ENCODE measurements around the gene MTPN.

Gene MTPN, protein sequence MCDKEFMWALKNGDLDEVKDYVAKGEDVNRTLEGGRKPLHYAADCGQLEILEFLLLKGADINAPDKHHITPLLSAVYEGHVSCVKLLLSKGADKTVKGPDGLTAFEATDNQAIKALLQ

DNA sequence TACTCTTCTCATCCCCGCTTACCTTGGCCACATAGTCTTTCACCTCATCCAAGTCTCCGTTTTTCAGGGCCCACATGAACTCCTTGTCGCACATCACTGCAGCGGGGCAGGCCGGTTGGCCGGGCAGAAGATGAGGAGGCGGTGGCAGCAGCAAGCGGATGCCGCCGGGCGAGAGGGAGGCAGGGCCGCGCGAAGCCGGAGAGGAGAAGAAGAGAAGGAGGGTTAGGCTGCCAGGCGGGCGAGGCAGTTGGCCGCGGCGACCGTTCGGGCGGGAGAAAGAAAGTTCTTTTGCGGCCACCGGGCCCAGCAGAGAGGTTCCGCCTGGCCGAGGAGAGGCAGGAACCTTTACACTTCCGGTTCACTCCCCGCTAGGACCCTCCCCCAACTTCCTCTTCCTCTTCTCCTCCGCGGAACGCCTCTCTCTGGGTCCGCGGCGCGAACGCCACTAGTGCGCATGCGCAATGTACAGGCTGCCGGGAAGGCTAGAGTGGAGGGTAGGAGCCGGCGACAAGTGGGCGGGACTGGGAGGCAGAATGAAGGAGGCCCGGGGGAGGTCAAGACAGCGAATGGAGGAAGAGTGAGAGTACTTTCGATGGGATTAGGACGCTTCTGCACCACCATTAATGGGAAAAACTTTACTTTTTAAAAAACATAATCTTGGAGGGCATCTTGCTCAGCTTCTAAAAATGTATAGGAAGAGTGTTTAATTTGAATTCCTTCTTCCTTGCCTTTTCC, at the start of gene MTPN:
TSS of gene MTPN (minus strand) at position 353 of the 735 bp plus-strand sequence. CDS start at position 94, 259 bp downstream.
- DNase-seq: peak; percentile 89

DNA sequence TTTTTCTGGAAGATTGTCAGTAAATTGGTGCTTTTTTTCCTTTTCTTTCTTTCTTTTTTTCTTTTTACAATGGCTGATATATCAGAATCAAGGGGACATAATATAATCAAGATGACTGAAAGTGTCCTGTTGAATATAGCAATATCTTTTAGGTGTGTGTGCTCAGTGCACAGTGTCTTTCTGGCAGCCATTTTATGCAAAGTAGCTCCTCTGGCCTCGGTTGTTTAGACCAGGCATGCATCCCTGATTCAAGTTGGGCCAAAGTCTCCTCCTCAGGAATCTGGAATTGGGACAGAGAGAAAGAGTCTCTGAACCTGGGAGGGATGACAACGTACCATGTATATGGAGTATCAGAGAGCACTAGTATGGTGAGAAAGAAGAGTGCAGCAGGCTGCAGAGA, 49.0 kb upstream of the MTPN start:
- no peak for DNase-seq

DNA sequence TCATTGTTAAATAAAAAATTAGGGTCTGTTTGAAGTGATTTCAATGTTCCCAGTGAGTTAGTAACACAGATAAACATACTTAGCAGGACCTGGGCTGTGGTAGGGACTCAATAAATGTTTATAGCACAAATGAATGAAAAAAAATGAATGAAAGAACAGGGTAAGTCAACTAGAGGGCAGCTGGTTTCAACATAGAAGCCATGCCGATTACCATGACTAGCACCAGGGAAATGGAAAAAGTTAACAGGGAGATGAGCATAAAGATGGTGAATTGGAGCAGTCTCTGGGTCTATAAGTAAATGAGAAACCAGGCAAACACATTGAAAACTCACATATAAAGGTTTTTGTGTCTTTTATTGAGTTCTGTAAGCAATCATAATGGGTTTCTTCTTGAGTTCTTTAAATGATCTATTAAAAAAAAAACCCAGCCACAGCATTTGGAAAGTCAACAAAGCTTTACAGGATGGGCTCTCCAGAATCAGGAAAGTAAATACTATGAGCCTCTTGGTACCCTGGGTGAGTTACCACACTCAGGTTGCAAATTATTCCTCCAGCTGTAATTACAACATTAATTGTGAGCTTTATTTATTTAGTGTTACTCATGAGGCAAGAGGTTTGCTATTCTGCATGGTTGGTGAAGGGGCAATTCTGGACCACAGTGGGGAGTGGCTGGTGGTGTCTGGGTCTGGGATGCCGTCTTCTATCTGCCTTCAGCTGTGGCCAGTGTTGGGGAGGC, 46.1 kb upstream of the MTPN start:
- no peak for DNase-seq

DNA sequence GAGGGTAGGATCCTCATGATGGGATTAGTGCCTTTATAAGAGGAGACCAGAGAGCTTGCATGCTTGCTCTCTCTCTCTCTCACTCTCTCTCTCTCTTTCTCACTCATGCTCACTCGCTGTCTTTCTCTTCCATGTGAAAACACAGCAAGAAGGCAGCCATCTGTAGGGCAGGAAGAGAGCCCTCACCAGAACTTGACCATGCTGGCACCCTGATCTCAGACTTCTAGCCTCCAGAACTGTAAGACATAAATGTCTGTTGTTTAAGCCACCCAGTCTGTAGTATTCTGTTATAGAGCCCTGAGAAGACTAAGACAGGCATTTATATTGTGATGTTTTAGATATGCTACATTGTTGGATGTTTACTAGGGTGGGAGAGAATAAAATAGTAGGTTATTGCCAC, 43.4 kb upstream of the MTPN start:
- DNase-seq: no peak

DNA sequence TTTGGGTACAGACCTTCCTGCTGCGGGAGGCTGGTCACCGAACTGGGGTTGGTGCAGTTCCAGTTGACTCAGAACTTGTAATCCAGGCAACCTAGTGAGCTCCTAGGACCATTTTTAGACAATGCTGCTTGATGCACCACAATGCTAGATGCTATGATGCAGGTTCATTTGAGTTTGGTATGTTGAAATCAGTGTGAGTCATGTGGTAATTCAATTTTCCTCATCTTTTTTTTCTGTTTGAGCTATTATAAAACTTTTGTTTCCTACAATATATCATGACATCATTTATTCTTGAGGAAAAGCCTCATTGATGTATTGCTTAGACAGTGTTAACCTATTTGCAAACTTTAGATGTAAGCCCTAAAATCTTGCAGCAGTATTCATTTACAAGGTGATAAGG, 40.9 kb upstream of the MTPN start:
- DNase-seq: no peak

- no peak for DNase-seq
These were observed 39.7 kb upstream of the MTPN start for GRCh38 chr7:136016649-136017395.

- no peak for DNase-seq
These were observed 38.5 kb upstream of the MTPN start for GRCh38 chr7:136015638-136016037.

GRCh38 chr7:136014659-136015058, 37.5 kb upstream of the MTPN start:
- no peak for DNase-seq

DNA sequence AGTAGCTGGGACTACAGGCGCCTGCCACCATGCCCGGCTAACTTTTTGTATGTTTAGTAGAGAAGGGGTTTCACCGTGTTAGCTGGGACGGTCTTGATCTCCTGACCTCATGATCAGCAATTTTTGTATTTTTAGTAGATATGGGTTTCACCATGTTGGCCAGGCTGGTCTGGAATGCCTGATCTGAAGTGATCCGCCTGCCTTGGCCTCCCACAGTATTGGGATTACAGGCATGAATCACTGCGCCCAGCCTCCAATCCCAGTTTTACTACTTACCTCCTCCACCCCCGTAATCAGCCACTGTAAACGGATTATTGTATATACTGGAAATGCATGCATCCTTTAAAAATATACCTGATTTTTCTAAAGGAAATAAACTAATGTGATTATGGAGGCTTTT, 35.1 kb upstream of the MTPN start:
- DNase-seq: no peak

GRCh38 chr7:136009488-136010079, 32.4 kb upstream of the MTPN start:
- DNase-seq: peak; percentile 73

GRCh38 chr7:136006208-136006607, 29.0 kb upstream of the MTPN start:
- no peak for DNase-seq

GRCh38 chr7:136004083-136004482, 26.9 kb upstream of the MTPN start:
- no peak for DNase-seq

DNA sequence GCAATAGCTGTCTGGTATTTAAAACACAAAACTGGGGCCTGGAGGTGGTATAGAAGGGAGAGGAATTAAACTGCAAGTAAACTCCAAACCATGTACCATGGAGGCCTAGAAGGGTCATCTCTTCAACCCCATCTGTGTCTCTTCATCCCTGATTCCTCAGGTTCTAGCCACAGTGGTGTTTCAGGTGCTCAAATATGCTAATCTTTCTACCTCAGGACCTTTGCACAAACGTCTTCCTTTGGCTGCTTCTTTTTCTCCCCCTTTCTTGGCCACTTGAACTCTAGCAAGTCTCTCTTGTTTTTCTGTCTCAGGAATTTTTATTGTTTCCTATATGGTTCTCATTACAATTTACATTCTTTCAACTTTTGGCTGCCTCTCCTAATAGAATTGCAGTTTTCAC, 25.6 kb upstream of the MTPN start:
- no peak for DNase-seq

- DNase-seq: no peak
These were observed 23.2 kb upstream of the MTPN start for GRCh38 chr7:136000288-136000913.

GRCh38 chr7:135998081-135998480, 20.9 kb upstream of the MTPN start:
- DNase-seq: no peak

DNA sequence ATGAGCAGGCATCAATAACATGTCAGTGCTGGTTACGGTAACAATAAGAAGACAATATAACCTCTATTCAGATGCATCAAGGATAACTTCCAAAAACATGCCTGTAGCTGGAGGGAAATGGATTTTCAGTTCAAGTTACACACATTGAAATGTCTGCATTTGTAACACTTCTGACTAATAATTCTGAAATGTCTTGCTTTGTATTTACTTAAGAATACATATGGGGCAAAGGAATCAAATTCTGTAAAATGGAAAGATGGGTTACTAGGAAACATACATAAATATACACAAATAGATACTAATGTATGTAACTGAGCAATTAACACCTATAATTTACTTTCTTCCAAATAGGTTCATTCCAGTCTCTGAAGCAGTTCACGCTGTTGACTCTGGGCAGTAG, 18.6 kb upstream of the MTPN start:
- DNase-seq: no peak

DNA sequence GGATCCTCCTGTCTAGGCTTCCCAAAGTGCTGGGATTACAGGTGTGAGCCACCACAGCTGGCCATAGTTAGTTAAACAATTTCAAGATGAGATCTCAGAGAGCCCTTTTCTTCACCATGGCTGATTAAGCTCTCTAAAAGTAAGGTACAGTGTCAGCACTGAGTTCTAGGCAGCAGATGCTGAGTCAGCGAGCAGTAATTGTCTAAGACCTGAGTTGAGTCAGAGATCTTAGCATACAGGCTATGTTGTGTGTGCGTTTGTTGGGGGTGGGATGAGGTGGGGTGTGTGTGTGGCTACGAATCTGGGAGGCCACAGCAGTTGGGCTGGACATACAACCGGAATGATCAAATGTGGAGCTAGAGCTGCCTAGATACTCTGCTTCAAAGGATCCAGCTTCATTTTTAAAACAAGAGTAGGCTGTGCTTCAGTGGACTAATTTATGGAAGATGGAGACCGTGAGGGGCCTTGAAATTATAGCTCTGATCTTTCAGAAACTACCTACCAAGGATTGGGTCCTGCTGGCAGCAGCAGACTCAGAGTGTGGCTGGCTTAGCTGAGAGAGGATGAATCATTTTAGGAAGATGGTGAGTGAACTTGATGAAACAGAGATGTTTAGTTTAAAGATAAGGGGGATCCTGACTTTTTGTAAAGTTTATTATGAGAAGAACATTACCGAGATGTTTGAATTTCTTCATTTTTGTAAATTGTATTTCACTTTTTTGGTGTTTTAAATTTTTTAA, 17.5 kb upstream of the MTPN start:
- DNase-seq: peak; percentile 3

GRCh38 chr7:135993950-135994349, 16.8 kb upstream of the MTPN start:
- DNase-seq: no peak

- DNase-seq: no peak
These were observed 14.7 kb upstream of the MTPN start for GRCh38 chr7:135991906-135992305.

GRCh38 chr7:135991322-135991721, 14.2 kb upstream of the MTPN start:
- DNase-seq: no peak

- DNase-seq: no peak
These were observed 13.1 kb upstream of the MTPN start for GRCh38 chr7:135990258-135990657.

All from amniotic stem cell (primary cell).